ENCODE data around the gene ZNF366. TPM values are rescaled to one million over a fixed set of nuclear protein-coding genes. Genes with fewer than 3 reads are reported as not detected.

The ZNF366 gene
- total RNA-seq, 2 donors from 2014 or later = not detected

DNA sequence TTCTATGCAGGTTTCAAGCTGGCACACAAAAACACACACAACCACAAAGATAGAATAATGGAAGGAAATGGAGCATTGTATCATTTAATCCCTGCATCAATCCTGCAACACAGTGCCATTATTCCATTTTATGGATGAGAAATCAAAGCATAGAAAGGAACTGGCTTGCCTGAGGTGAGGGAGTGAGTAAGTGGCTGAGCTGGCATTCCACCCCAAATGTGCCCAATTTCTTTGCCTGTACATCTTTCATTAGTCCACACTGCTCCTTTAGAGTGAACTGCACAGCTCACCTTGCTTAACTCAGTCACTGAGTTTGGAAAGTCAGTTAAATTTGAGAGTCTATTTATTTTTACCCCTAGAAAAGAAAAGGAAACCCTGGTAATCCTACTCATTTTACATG, 28.9 kb downstream of the ZNF366 start:
- H3K9me3 Mint-ChIP-seq = no peaks in the 10 kb centered on the region
- H3K27me3 Mint-ChIP-seq (ENCODE audit: insufficient read depth) = peaks cover 2% of the 10 kb centered on the region
- Histone ChIP-seq H3K36me3 (ENCODE audit: control insufficient read depth, insufficient read depth, low read length) (no peaks in the 10 kb centered on the region), H3K9me3 (ENCODE audit: control insufficient read depth, low read length) (no peaks in the 10 kb centered on the region), H3K27ac (ENCODE audit: low read depth, low read length) (no peak overlapping the region), H3K4me3 (ENCODE audit: low read length) (no peak overlapping the region), H3K9ac (ENCODE audit: extremely low read depth, low read length, poor library complexity, severe bottlenecking) (no peak overlapping the region), H3K27me3 (ENCODE audit: control insufficient read depth, insufficient read depth, low read length, poor library complexity, severe bottlenecking) (no peaks in the 10 kb centered on the region), H3K4me1 (ENCODE audit: control insufficient read depth, insufficient read depth, low read length) (no peaks in the 10 kb centered on the region)
- H3K4me3 Mint-ChIP-seq = no peak overlapping the region
- no peak overlapping the region for H3K27ac Mint-ChIP-seq
- no peak for DNase-seq
- H3K36me3 Mint-ChIP-seq (ENCODE audit: low read depth) = no peaks in the 10 kb centered on the region
- no peaks in the 10 kb centered on the region for H3K4me1 Mint-ChIP-seq
- TF ChIP-seq, protein P1, sequence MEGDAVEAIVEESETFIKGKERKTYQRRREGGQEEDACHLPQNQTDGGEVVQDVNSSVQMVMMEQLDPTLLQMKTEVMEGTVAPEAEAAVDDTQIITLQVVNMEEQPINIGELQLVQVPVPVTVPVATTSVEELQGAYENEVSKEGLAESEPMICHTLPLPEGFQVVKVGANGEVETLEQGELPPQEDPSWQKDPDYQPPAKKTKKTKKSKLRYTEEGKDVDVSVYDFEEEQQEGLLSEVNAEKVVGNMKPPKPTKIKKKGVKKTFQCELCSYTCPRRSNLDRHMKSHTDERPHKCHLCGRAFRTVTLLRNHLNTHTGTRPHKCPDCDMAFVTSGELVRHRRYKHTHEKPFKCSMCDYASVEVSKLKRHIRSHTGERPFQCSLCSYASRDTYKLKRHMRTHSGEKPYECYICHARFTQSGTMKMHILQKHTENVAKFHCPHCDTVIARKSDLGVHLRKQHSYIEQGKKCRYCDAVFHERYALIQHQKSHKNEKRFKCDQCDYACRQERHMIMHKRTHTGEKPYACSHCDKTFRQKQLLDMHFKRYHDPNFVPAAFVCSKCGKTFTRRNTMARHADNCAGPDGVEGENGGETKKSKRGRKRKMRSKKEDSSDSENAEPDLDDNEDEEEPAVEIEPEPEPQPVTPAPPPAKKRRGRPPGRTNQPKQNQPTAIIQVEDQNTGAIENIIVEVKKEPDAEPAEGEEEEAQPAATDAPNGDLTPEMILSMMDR (conservative IDR thresholded peaks at IDR 0.05) = no peak

DNA sequence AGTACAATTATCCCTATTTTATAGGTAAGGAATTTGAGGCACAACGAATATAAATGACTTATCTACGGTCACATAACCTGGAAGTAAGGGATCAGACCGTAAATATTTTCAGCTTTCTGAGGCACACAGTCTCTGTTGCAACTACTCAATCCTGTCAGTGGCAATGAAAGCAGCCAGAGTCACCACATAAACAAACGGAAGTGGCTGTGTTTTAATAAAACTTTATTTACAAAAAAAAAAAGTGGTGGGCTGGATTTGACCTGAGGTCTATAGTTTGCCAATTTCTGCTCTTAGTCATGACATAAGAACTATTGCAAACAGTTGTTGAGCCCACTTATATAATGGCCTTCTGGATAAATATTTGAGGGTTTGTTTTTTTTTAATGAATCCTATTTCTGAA, 29.6 kb downstream of the ZNF366 start:
- H3K4me3 Mint-ChIP-seq = no peak overlapping the region
- no peaks in the 10 kb centered on the region for H3K9me3 ChIP-seq (ENCODE audit: control insufficient read depth, low read length)
- peaks cover 2% of the 10 kb centered on the region for H3K27me3 Mint-ChIP-seq (ENCODE audit: insufficient read depth)
- DNase-seq = no peak
- no peak overlapping the region for H3K27ac Mint-ChIP-seq
- no peaks in the 10 kb centered on the region for H3K4me1 Mint-ChIP-seq
- no peaks in the 10 kb centered on the region for H3K36me3 Mint-ChIP-seq (ENCODE audit: low read depth)
- no peaks in the 10 kb centered on the region for H3K36me3 ChIP-seq (ENCODE audit: control insufficient read depth, insufficient read depth, low read length)
- no peak overlapping the region for H3K27ac ChIP-seq (ENCODE audit: low read depth, low read length)
- no peaks in the 10 kb centered on the region for H3K4me1 ChIP-seq (ENCODE audit: control insufficient read depth, insufficient read depth, low read length)
- H3K9ac ChIP-seq (ENCODE audit: extremely low read depth, low read length, poor library complexity, severe bottlenecking) = no peak overlapping the region
- H3K4me3 ChIP-seq (ENCODE audit: low read length) = no peak overlapping the region
- H3K9me3 Mint-ChIP-seq = no peaks in the 10 kb centered on the region
- 87 to 96% methylated on average over 3 to 4 of the region's 4 CpGs for WGBS, 2 experiments (ENCODE audit: insufficient coverage in 1 of 2, insufficient read length in 1 of 2)
- no peaks in the 10 kb centered on the region for H3K27me3 ChIP-seq (ENCODE audit: control insufficient read depth, insufficient read depth, low read length, poor library complexity, severe bottlenecking)
- TF ChIP-seq, protein P1 (conservative IDR thresholded peaks at IDR 0.05) = no peak

DNA sequence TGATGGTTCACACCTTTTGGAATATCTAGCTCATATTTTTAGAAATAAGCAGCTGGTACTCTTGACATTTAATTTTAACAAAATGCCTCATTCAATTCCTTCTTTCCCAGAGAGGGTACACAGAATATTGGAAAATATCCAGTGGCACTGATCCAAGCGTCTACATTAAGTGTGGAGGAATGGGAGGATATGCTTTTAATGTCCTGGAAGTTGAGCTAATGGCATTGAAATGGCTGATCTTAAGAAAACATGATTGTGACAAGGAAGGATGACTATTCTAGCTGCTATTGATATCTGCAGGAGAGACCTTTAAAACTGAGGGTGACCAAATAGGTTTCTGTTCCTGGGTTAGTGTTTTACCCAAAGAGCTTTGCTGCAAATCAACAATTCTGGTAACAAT, 30.0 kb downstream of the ZNF366 start:
- TF ChIP-seq, protein P1 (conservative IDR thresholded peaks at IDR 0.05) = no peak
- no peaks in the 10 kb centered on the region for H3K4me1 ChIP-seq (ENCODE audit: control insufficient read depth, insufficient read depth, low read length)
- H3K9me3 ChIP-seq (ENCODE audit: control insufficient read depth, low read length) = no peaks in the 10 kb centered on the region
- H3K27ac ChIP-seq (ENCODE audit: low read depth, low read length) = no peak overlapping the region
- H3K4me1 Mint-ChIP-seq = no peaks in the 10 kb centered on the region
- H3K9me3 Mint-ChIP-seq = no peaks in the 10 kb centered on the region
- H3K36me3 Mint-ChIP-seq (ENCODE audit: low read depth) = no peaks in the 10 kb centered on the region
- no peaks in the 10 kb centered on the region for H3K27me3 ChIP-seq (ENCODE audit: control insufficient read depth, insufficient read depth, low read length, poor library complexity, severe bottlenecking)
- H3K4me3 ChIP-seq (ENCODE audit: low read length) = no peak overlapping the region
- DNase-seq = no peak
- peaks cover 2% of the 10 kb centered on the region for H3K27me3 Mint-ChIP-seq (ENCODE audit: insufficient read depth)
- 89% methylated on average over 1 of the region's 1 CpG; no CpG with 5 or more reads in 1 of the 2 experiments for WGBS, 2 experiments (ENCODE audit: insufficient coverage in 1 of 2, insufficient read length in 1 of 2)
- no peak overlapping the region for H3K27ac Mint-ChIP-seq
- no peak overlapping the region for H3K9ac ChIP-seq (ENCODE audit: extremely low read depth, low read length, poor library complexity, severe bottlenecking)
- H3K4me3 Mint-ChIP-seq = no peak overlapping the region
- no peaks in the 10 kb centered on the region for H3K36me3 ChIP-seq (ENCODE audit: control insufficient read depth, insufficient read depth, low read length)

Data from endodermal cell (in vitro differentiated cells).